Fibroblast of villous mesenchyme (primary cell): Measurements from ENCODE around the gene SERINC5. TPM values are rescaled to one million over a fixed set of nuclear protein-coding genes. Genes with fewer than 3 reads are reported as not detected.

Experiments
- DNase-seq: peaks from one replicate; pipeline ENCODE4 v3.0.0-alpha.2; 2010; ENCODE audit warnings: low read depth
- H3K4me3 ChIP-seq: 2 replicates; pipeline ENCODE4 v1.5.1; 2011; ENCODE audit warnings: low read depth, mild to moderate bottlenecking, low read length
- CTCF ChIP-seq: IDR thresholded peaks from 2 replicates; pipeline ENCODE4 v1.5.1; 2012; ENCODE audit warnings: low read depth, mild to moderate bottlenecking, low read length; ENCODE audit not compliant: insufficient read depth
- total RNA-seq: library from RNA; depleted of rRNA; stranded (reverse); fragments of >200 nt; gene quantifications from 2 replicates; pipeline ENCODE4 v1.2.3, GENCODE V29; 2012

Gene SERINC5
- total RNA-seq, 1 donor = 13.8 TPM

GRCh38 chr5:80198920-80199319 lies 56.9 kb downstream of the SERINC5 start:
- no peak for DNase-seq
- TF ChIP-seq CTCF = no peak
- H3K4me3 ChIP-seq = no peak overlapping the region

DNA sequence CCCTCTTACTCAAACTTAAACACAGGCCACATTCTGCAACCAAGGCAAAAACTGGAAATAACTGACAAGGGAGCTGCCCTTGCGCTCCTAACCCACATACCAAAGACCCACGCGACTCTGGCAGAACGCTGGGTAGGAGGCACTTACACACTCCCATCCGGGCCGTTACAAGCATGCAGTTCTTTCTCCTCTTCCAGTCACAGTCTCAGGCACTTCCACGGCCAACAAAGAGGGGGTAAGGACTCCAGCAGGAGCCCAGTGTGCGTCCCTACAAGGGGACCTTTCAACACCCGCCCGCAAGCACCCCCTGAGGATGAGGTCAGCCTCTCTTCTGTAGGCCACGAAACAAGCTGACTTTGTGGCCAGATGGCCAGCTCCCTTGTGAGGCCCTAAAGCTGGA lies 57.4 kb downstream of the SERINC5 start:
- no peak overlapping the region for H3K4me3 ChIP-seq
- TF ChIP-seq CTCF = no peak
- DNase-seq = no peak

DNA sequence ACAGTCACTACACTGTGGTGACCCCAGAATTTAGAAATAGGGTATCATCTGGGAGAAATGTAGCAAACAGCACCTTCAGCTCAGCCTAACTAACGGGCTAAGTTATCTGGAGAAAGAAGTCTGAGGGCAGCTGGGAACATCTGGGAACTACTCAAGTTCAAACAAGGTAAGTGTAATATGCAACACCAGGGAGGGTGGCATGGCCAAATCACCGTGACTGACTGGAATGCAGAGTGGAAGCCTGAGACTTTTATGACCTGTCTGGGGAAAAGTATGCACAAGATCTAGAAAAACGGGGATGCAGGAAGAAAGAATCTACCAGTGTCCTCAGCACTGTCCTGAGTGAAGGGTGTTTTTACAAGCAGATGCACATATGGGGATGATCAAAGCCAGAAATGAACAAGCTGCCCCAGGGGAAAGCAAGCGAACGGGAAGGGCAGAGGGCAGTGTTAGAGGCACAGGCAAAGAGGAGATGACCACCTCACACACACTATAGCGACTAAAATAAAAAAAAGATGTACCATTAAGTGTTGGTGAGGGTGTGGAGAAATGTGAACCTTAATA lies 59.9 kb downstream of the SERINC5 start:
- peak; percentile 52 for DNase-seq
- no peak for TF ChIP-seq CTCF
- no peak overlapping the region for H3K4me3 ChIP-seq

GRCh38 chr5:80194468-80194867 lies 61.4 kb downstream of the SERINC5 start:
- no peak overlapping the region for H3K4me3 ChIP-seq
- DNase-seq = no peak
- no peak for TF ChIP-seq CTCF

- H3K4me3 ChIP-seq = no peak overlapping the region
- TF ChIP-seq CTCF = no peak
- DNase-seq = no peak
These were observed 62.4 kb downstream of the SERINC5 start for GRCh38 chr5:80193401-80193800.

DNA sequence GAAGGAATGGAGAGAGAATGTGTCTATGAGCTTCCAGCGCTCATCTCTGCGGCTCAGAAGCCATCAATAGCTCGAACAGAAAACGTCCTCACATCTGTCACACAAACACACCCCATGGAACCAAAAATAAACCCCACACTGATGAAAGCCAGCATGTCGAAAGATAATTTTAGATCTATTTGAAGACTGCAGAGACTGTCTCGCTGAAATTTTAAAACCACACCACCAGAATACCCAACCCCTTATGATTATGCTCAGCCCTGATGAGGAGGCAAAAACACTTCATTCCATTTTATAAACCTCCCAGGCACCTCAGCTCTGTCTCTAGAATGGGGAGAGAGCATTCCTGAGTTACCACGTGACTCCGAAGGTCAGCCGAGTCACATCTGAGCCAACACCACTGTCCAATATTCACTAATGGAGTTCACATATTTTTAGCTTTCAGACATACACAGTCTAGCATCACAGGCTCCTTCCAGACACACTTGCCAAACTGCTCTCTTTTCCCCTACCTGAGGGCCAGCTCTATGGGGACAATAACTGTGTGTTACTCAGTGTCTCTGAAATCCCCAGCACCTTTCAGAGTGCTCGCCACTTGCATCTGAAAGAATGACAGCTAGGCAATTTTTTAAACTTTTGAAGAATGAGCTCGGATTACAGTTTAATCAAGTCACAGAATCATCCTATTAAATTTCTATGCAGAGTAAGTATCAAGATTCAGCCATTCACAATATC lies 63.2 kb downstream of the SERINC5 start:
- TF ChIP-seq CTCF = no peak
- DNase-seq = no peak
- H3K4me3 ChIP-seq = no peak overlapping the region
